Astrocyte of the spinal cord (primary cell): ENCODE measurements around the gene CASS4.

Experiments used
- DNase-seq: peaks from one replicate; pipeline ENCODE4 v3.0.0; 2011; ENCODE audit warnings: low read depth, low spot score
- H3K4me3 ChIP-seq: 2 replicates; pipeline ENCODE4 v1.5.1; 2011; ENCODE audit warnings: low read depth, mild to moderate bottlenecking, low read length, moderate library complexity
- CTCF ChIP-seq: IDR thresholded peaks from 2 replicates; pipeline ENCODE4 v1.5.1; 2012; ENCODE audit warnings: low read depth, mild to moderate bottlenecking, low read length, inconsistent platforms
- in situ Hi-C: cut with HindIII; loops from 2 replicates; pipeline ENCODE4 v1.10.0; 2017; ENCODE audit warnings: low sequenced_read_pairs

Gene CASS4

GRCh38 chr20:56445540-56445939 is 33.5 kb downstream of the CASS4 start:
- H3K4me3 ChIP-seq = no peak overlapping the region
- no peak for TF ChIP-seq CTCF
- in situ Hi-C loops = no loop called here
- DNase-seq = no peak

- in situ Hi-C loops = no loop called here
- no peak for DNase-seq
- H3K4me3 ChIP-seq = no peak overlapping the region
- no peak for TF ChIP-seq CTCF
Observed at GRCh38 chr20:56447227-56447626, 35.2 kb downstream of the CASS4 start.

- DNase-seq = no peak
- no peak for TF ChIP-seq CTCF
- H3K4me3 ChIP-seq = no peak overlapping the region
- in situ Hi-C loops = no loop called here
Observed at GRCh38 chr20:56449459-56449858, 37.4 kb downstream of the CASS4 start.

- no peak for TF ChIP-seq CTCF
- in situ Hi-C loops = no loop called here
- DNase-seq = no peak
- no peak overlapping the region for H3K4me3 ChIP-seq
Observed at GRCh38 chr20:56451056-56451765, 39.2 kb downstream of the CASS4 start.

GRCh38 chr20:56453352-56453751 is 41.3 kb downstream of the CASS4 start:
- DNase-seq = no peak
- in situ Hi-C loops = no loop called here
- TF ChIP-seq CTCF = no peak
- no peak overlapping the region for H3K4me3 ChIP-seq

GRCh38 chr20:56454754-56455153 is 42.7 kb downstream of the CASS4 start:
- DNase-seq = no peak
- in situ Hi-C loops = no loop called here
- no peak for TF ChIP-seq CTCF
- no peak overlapping the region for H3K4me3 ChIP-seq
